Measurements from ENCODE around the gene RAB12. TPM values are rescaled to one million over a fixed set of nuclear protein-coding genes. Genes with fewer than 3 reads are reported as not detected.

RAB12 gene
- total and polyA plus RNA-seq, 2 donors from 2014 or later = 37.7 to 46.7 TPM

DNA sequence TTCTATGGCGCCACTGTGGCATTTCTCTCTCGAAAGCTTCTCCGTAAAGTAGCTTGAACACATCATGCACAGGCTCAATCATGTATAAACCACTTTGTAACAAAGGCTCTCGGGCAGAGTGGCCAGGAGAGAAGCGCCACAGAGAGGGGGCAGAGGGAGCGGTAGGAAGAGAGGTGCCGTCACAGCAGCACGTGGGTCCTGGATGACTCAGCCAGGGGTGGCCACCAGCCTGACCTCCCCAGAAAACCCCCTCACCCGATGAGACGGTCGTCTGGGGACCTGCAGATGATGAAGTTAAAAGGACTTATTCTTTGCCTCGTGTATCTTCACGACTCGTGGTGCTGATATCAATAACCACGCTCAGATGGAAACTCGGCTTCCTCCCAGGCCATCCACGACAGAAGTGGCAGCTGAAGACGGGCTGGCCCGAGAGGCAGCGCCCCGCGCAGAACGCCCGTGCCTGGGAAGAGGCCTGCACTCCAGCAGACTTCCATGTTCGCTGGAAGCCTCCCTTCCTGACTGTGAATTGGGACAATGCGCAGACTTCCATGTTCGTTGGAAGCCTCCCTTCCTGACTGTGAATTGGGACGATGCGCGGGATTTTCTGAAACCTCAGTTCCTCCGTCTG is 49.7 kb downstream of the RAB12 start:
- intact Hi-C loops (cut with DNase I) = loop anchor here (10.0 kb wide), 1 partner anchor 326 kb away; no protein-coding TSS in a partner anchor
- no peak for FAIRE-seq
- Histone ChIP-seq H3K36me3 (ENCODE audit: control insufficient read depth in 2 of 3, insufficient read depth in 3 of 3, low read length in 3 of 3) (no peaks in the 10 kb centered on the region), H3K9me3 (ENCODE audit: control insufficient read depth in 2 of 3, insufficient read depth in 1 of 3, low read length in 3 of 3) (no peaks in the 10 kb centered on the region), H3K27ac (ENCODE audit: low read depth in 2 of 2, low read length in 2 of 2) (no peak overlapping the region), H3K4me3 (ENCODE audit: low read length in 3 of 3) (no peak overlapping the region), H3K27me3 (ENCODE audit: control insufficient read depth, insufficient read depth, low read length) (no peaks in the 10 kb centered on the region), H3K4me1 (ENCODE audit: control insufficient read depth in 2 of 3, insufficient read depth in 2 of 3, low read depth in 1 of 3, low read length in 3 of 3) (peaks cover 0 to 3% (median 0%) of the 10 kb centered on the region in 3 donors), H3K9ac (ENCODE audit: low read length in 3 of 3) (no peak overlapping the region)
- no peak for DNase-seq
- TF ChIP-seq, protein P1, sequence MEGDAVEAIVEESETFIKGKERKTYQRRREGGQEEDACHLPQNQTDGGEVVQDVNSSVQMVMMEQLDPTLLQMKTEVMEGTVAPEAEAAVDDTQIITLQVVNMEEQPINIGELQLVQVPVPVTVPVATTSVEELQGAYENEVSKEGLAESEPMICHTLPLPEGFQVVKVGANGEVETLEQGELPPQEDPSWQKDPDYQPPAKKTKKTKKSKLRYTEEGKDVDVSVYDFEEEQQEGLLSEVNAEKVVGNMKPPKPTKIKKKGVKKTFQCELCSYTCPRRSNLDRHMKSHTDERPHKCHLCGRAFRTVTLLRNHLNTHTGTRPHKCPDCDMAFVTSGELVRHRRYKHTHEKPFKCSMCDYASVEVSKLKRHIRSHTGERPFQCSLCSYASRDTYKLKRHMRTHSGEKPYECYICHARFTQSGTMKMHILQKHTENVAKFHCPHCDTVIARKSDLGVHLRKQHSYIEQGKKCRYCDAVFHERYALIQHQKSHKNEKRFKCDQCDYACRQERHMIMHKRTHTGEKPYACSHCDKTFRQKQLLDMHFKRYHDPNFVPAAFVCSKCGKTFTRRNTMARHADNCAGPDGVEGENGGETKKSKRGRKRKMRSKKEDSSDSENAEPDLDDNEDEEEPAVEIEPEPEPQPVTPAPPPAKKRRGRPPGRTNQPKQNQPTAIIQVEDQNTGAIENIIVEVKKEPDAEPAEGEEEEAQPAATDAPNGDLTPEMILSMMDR (IDR thresholded peaks at IDR 0.05; ENCODE audit: borderline replicate concordance, extremely low read depth, insufficient read depth) = no peak

GRCh38 chr18:8659609-8660242 is 50.5 kb downstream of the RAB12 start:
- Histone ChIP-seq H3K9me3 (ENCODE audit: control insufficient read depth in 2 of 3, insufficient read depth in 1 of 3, low read length in 3 of 3) (no peaks in the 10 kb centered on the region), H3K9ac (ENCODE audit: low read length in 3 of 3) (no peak overlapping the region), H3K27me3 (ENCODE audit: control insufficient read depth, insufficient read depth, low read length) (no peaks in the 10 kb centered on the region), H3K4me1 (ENCODE audit: control insufficient read depth in 2 of 3, insufficient read depth in 2 of 3, low read depth in 1 of 3, low read length in 3 of 3) (peaks cover 0 to 3% (median 0%) of the 10 kb centered on the region in 3 donors), H3K27ac (ENCODE audit: low read depth in 2 of 2, low read length in 2 of 2) (no peak overlapping the region), H3K36me3 (ENCODE audit: control insufficient read depth in 2 of 3, insufficient read depth in 3 of 3, low read length in 3 of 3) (no peaks in the 10 kb centered on the region), H3K4me3 (ENCODE audit: low read length in 3 of 3) (no peak overlapping the region)
- DNase-seq = no peak
- no peak for FAIRE-seq
- intact Hi-C loops (cut with DNase I) = loop anchor here (10.0 kb wide), 1 partner anchor 325 kb away; no protein-coding TSS in a partner anchor
- TF ChIP-seq, protein P1 (IDR thresholded peaks at IDR 0.05; ENCODE audit: borderline replicate concordance, extremely low read depth, insufficient read depth) = no peak

DNA sequence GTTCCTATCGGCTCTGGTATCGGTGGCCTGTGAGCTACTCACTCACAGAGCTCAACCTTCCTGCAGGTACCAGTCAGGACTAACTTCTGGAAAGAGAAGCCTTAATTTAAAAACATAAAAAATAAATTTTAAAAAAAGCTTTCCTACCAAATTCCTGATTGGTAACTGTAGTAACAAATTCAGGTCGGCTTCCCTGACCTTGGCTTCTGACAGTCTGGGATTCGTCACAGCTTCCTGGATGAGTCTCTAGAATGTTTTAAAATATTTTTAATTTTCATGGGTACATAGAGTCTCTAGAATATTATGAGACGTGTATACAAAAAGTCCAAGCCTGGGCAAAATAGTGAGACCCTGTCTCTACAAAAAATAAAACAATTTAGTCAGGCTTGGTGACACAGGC is 51.1 kb downstream of the RAB12 start:
- Histone ChIP-seq H3K27ac (ENCODE audit: low read depth in 2 of 2, low read length in 2 of 2) (no peak overlapping the region), H3K4me1 (ENCODE audit: control insufficient read depth in 2 of 3, insufficient read depth in 2 of 3, low read depth in 1 of 3, low read length in 3 of 3) (peaks cover 0 to 3% (median 0%) of the 10 kb centered on the region in 3 donors), H3K36me3 (ENCODE audit: control insufficient read depth in 2 of 3, insufficient read depth in 3 of 3, low read length in 3 of 3) (no peaks in the 10 kb centered on the region), H3K4me3 (ENCODE audit: low read length in 3 of 3) (no peak overlapping the region), H3K9me3 (ENCODE audit: control insufficient read depth in 2 of 3, insufficient read depth in 1 of 3, low read length in 3 of 3) (no peaks in the 10 kb centered on the region), H3K27me3 (ENCODE audit: control insufficient read depth, insufficient read depth, low read length) (no peaks in the 10 kb centered on the region), H3K9ac (ENCODE audit: low read length in 3 of 3) (no peak overlapping the region)
- no peak for DNase-seq
- FAIRE-seq = no peak
- intact Hi-C loops (cut with DNase I) = no loop called here
- TF ChIP-seq, protein P1 (IDR thresholded peaks at IDR 0.05; ENCODE audit: borderline replicate concordance, extremely low read depth, insufficient read depth) = no peak
